IMR-90 (cell line): ENCODE measurements around the gene EBF3. TPM values are rescaled to one million over a fixed set of nuclear protein-coding genes. Genes with fewer than 3 reads are reported as not detected.

Experiments used
- ATAC-seq: fragments of 200-7000 bp; cut with Tn5 transposase; 2 replicates; pipeline ENCODE4 v1.9.1; 2020; ENCODE audit warnings: low read depth, mild to moderate bottlenecking, moderate library complexity
- BruUV-seq: library from RNA; stranded (reverse); fragments of 400-500 nt; replicated peaks from 2 replicates; lab custom pipeline; 2021; lab: Mats Ljungman, UMichigan
- CTCF ChIA-PET: fragments of 300-600 bp; formaldehyde crosslinking; extraction: SDS; loops from one replicate; lab custom pipeline; 2021; ENCODE audit warnings: antibody characterized with exemption; lab: Yijun Ruan, JAX
- POLR2A ChIA-PET: fragments of 300-600 bp; sonication (Branson Sonifier 250); formaldehyde crosslinking; loops from one replicate; lab custom pipeline; 2022; ENCODE audit warnings: antibody characterized with exemption; ENCODE audit not compliant: unreplicated experiment; lab: Charles Lee
- DNase-seq: peaks from one replicate; pipeline ENCODE4 v3.0.0; 2013
- H2AFZ ChIP-seq: replicated peaks from 2 replicates; pipeline ENCODE3; 2013; ENCODE audit warnings: low read length, mild to moderate bottlenecking; ENCODE audit not compliant: poor library complexity
- H2AK5ac ChIP-seq: 2 replicates; pipeline ENCODE4 v1.6.1; 2013; ENCODE audit warnings: low read depth, low read length, inconsistent platforms
- H2AK9ac ChIP-seq: replicated peaks from 2 replicates; pipeline ENCODE3; 2013; ENCODE audit warnings: mild to moderate bottlenecking, low read depth, low read length, moderate library complexity; ENCODE audit not compliant: poor library complexity
- H2BK120ac ChIP-seq: 2 replicates; pipeline ENCODE4 v1.6.1; 2013; ENCODE audit warnings: low read depth, low read length, inconsistent platforms
- H2BK15ac ChIP-seq: 3 replicates; pipeline ENCODE4 v1.6.1; 2013; ENCODE audit warnings: low read depth, low read length, inconsistent platforms
- H2BK20ac ChIP-seq: 2 replicates; pipeline ENCODE4 v1.6.1; 2013; ENCODE audit warnings: low read depth, mild to moderate bottlenecking, inconsistent platforms, low read length, moderate library complexity
- H2BK5ac ChIP-seq: 2 replicates; pipeline ENCODE4 v1.6.1; 2013; ENCODE audit warnings: mild to moderate bottlenecking, low read depth, low read length, inconsistent platforms; ENCODE audit not compliant: poor library complexity, severe bottlenecking
- H3K14ac ChIP-seq: replicated peaks from 2 replicates; pipeline ENCODE4 v1.6.1; 2013; ENCODE audit warnings: low read depth, low read length, inconsistent platforms
- H3K18ac ChIP-seq: 2 replicates; pipeline ENCODE4 v1.6.1; 2013; ENCODE audit warnings: low read depth, low read length, control low read depth
- H3K23ac ChIP-seq: 2 replicates; pipeline ENCODE4 v1.6.1; 2013; ENCODE audit warnings: low read depth, low read length, inconsistent platforms
- H3K27ac ChIP-seq: 2 replicates; pipeline ENCODE4 v1.5.1; 2013; ENCODE audit warnings: mild to moderate bottlenecking, control low read depth, low read length; ENCODE audit not compliant: insufficient read depth
- H3K27me3 ChIP-seq: 2 replicates; pipeline ENCODE4 v1.6.1; 2013; ENCODE audit warnings: low read length; ENCODE audit not compliant: control insufficient read depth, insufficient read depth
- H3K36me3 ChIP-seq: 2 replicates; pipeline ENCODE4 v1.6.1; 2013; ENCODE audit warnings: low read length, mixed read lengths; ENCODE audit not compliant: control insufficient read depth, insufficient read depth
- H3K4ac ChIP-seq: 2 replicates; pipeline ENCODE4 v1.6.1; 2013; ENCODE audit warnings: low read depth, low read length, inconsistent platforms
- H3K4me1 ChIP-seq: 2 replicates; pipeline ENCODE4 v1.6.1; 2013; ENCODE audit warnings: low read length, mixed read lengths; ENCODE audit not compliant: control insufficient read depth, insufficient read depth
- H3K4me2 ChIP-seq: 2 replicates; pipeline ENCODE4 v1.6.1; 2013; ENCODE audit warnings: low read depth, mild to moderate bottlenecking, control low read depth, low read length, moderate library complexity
- H3K4me3 ChIP-seq: 2 replicates; pipeline ENCODE4 v1.5.1; 2013; ENCODE audit warnings: low read depth, mild to moderate bottlenecking, control low read depth, low read length, moderate library complexity; ENCODE audit not compliant: insufficient read depth
- H3K56ac ChIP-seq: 2 replicates; pipeline ENCODE4 v1.6.1; 2013; ENCODE audit warnings: low read length, inconsistent platforms; ENCODE audit not compliant: insufficient read depth; ENCODE audit errors: extremely low read depth
- H3K79me1 ChIP-seq, 2 experiments: 2 replicates each; pipeline ENCODE4 v1.6.1; 2013; ENCODE audit warnings: low read length in 2 of 2, inconsistent platforms in 1 of 2, low read depth in 1 of 2
- H3K9ac ChIP-seq: 2 replicates; pipeline ENCODE4 v1.6.1; 2013; ENCODE audit warnings: low read depth, low read length, control low read depth
- H3K9me1 ChIP-seq: 2 replicates; pipeline ENCODE4 v1.6.1; 2013; ENCODE audit warnings: low read length, inconsistent platforms; ENCODE audit not compliant: insufficient read depth
- H3K9me3 ChIP-seq: 2 replicates; pipeline ENCODE4 v1.6.1; 2013; ENCODE audit warnings: low read length; ENCODE audit not compliant: control insufficient read depth, insufficient read depth
- H4K20me1 ChIP-seq: 2 replicates; pipeline ENCODE4 v1.6.1; 2013; ENCODE audit warnings: low read length, inconsistent platforms; ENCODE audit not compliant: insufficient read depth
- H4K5ac ChIP-seq: 2 replicates; pipeline ENCODE4 v1.6.1; 2013; ENCODE audit warnings: mild to moderate bottlenecking, low read depth, low read length, control low read depth
- H4K8ac ChIP-seq, 2 experiments: 2 replicates each; pipeline ENCODE4 v1.6.1; 2013; ENCODE audit warnings: low read depth in 2 of 2, low read length in 2 of 2, control low read depth in 1 of 2, inconsistent platforms in 1 of 2
- H4K91ac ChIP-seq: 2 replicates; pipeline ENCODE4 v1.6.1; 2013; ENCODE audit warnings: low read depth, low read length, inconsistent platforms; ENCODE audit not compliant: insufficient read depth
- MAZ ChIP-seq: IDR thresholded peaks from 2 replicates; pipeline ENCODE4 v1.6.1; 2012; ENCODE audit warnings: low read depth, mild to moderate bottlenecking, low read length, improper control_type of control experiment, moderate library complexity, borderline replicate concordance
- SMC3 ChIP-seq: fragments of 150-350 bp; IDR thresholded peaks from 2 replicates; pipeline ENCODE4 v1.6.1; 2016; ENCODE audit warnings: low read depth, mild to moderate bottlenecking, antibody characterized with exemption, low read length, moderate library complexity
- WGBS, 2 experiments: methylation state at CpG; one replicate each; pipeline versions ENCODE4 v1.1.5 to v1.1.7; 2013; ENCODE audit warnings: missing lambda C conversion rate in 2 of 2; ENCODE audit not compliant: insufficient read length in 1 of 2; ENCODE audit errors: extremely low coverage in 2 of 2; 5-methylcytosine and 5-hydroxymethylcytosine counted together
- dilution Hi-C: fragments of 300-500 bp; cut with HindIII; formaldehyde crosslinking; loops from one replicate; pipeline ENCODE4 v1.14.3; 2018; ENCODE audit warnings: low sequenced_read_pairs; ENCODE audit not compliant: unreplicated experiment
- in situ Hi-C: fragments of 300-500 bp; cut with MboI; formaldehyde crosslinking; loops from 3 replicates; pipeline ENCODE4 v1.14.3; 2019; ENCODE audit warnings: low sequenced_read_pairs, inconsistent platforms, mixed read lengths
- intact Hi-C: fragments of 100-400 bp; cut with micrococcal nuclease; formaldehyde crosslinking; loops from 2 replicates; pipeline ENCODE4 v1.10.0; 2022
- polyA plus RNA-seq, 3 experiments: library from polyadenylated mRNA; depleted of rRNA; stranded (reverse); fragments of >200 nt; gene quantifications; 2 replicates each; pipeline ENCODE4 v1.2.3, GENCODE V29; 2012; ENCODE audit warnings: low replicate concordance in 1 of 3
- total RNA-seq: library from RNA; depleted of rRNA; stranded (reverse); fragments of >200 nt; gene quantifications from 2 replicates; pipeline ENCODE4 v1.2.3, GENCODE V29; 2012

Gene EBF3
- total and polyA plus RNA-seq, 2 of the 4 experiments (the other 2 are of a cell fraction): 0.36 to 0.70 TPM

GRCh38 chr10:129843131-129843541 is 120.9 kb downstream of the EBF3 start:
- H3K4me2 ChIP-seq: no peak overlapping the region
- no peaks in the 10 kb centered on the region for H3K79me1 ChIP-seq
- intact Hi-C loops: no loop called here
- H3K14ac ChIP-seq: no peak overlapping the region
- no peak overlapping the region for H4K8ac ChIP-seq
- H2AFZ ChIP-seq: no peak overlapping the region
- H4K91ac ChIP-seq: no peak overlapping the region
- H3K9ac ChIP-seq: no peak overlapping the region
- no peak overlapping the region for H3K18ac ChIP-seq
- no peaks in the 10 kb centered on the region for H3K4me1 ChIP-seq
- dilution Hi-C loops: no loop called here
- no TSS peak for BruUV-seq
- no peak overlapping the region for H2AK5ac ChIP-seq
- TF ChIP-seq SMC3 (no peak), MAZ (no peak)
- no peak overlapping the region for H3K4me3 ChIP-seq
- in situ Hi-C loops: no loop called here
- H3K9me1 ChIP-seq: no peaks in the 10 kb centered on the region
- H2AK9ac ChIP-seq: no peak overlapping the region
- peaks cover 8% of the 10 kb centered on the region for H3K36me3 ChIP-seq
- POLR2A ChIA-PET: no interaction called here
- H4K20me1 ChIP-seq: no peaks in the 10 kb centered on the region
- H3K27ac ChIP-seq: no peak overlapping the region
- peaks cover 21% of the 10 kb centered on the region for H3K9me3 ChIP-seq
- no peak for DNase-seq
- no peak overlapping the region for H3K56ac ChIP-seq
- no peak overlapping the region for H2BK20ac ChIP-seq
- no peak overlapping the region for H3K4ac ChIP-seq
- WGBS, 2 experiments: 66% methylated on average over 4 of the region's 22 CpGs; no CpG with 5 or more reads in 1 of the 2 experiments
- H2BK120ac ChIP-seq: no peak overlapping the region
- H3K27me3 ChIP-seq: no peaks in the 10 kb centered on the region
- no peak overlapping the region for H2BK5ac ChIP-seq
- no peak overlapping the region for H4K5ac ChIP-seq
- ATAC-seq: no peak
- H3K23ac ChIP-seq: no peak overlapping the region
- H2BK15ac ChIP-seq: no peak overlapping the region
- CTCF ChIA-PET: no interaction called here
